Neural cell (in vitro differentiated cells): ENCODE data around the gene SLC39A2. TPM values are rescaled to one million over a fixed set of nuclear protein-coding genes. Genes with fewer than 3 reads are reported as not detected.

Experiments used
- H2AFZ ChIP-seq: fragments of 200-600, 300-800 bp; sonication (generic), shearing (Covaris generic); 2 replicates; pipeline ENCODE4 v1.6.0; 2014; ENCODE audit warnings: low read depth, mild to moderate bottlenecking, antibody characterized with exemption, low read length, moderate library complexity
- H3F3A ChIP-seq: fragments of 200-600 bp; shearing (Covaris generic); 2 replicates; pipeline ENCODE4 v1.6.1; 2016; ENCODE audit warnings: mild to moderate bottlenecking, moderate library complexity, mixed read lengths, antibody characterized with exemption, low read length; ENCODE audit not compliant: insufficient read depth, poor library complexity, severe bottlenecking
- H3K27ac ChIP-seq: fragments of 200-600, 300-800 bp; sonication (generic), shearing (Covaris generic); 2 replicates; pipeline ENCODE4 v1.5.1; 2014; ENCODE audit warnings: mild to moderate bottlenecking, low read length, moderate library complexity
- H3K27me3 ChIP-seq: fragments of 300-800, 200-600 bp; sonication (generic), shearing (Covaris generic); 2 replicates; pipeline ENCODE4 v1.6.0; 2014; ENCODE audit warnings: mild to moderate bottlenecking, low read depth, low read length, moderate library complexity; ENCODE audit not compliant: insufficient read depth
- H3K36me3 ChIP-seq: fragments of 300-800, 200-600 bp; sonication (generic), shearing (Covaris generic); 2 replicates; pipeline ENCODE4 v1.5.1; 2014; ENCODE audit warnings: mild to moderate bottlenecking, antibody characterized with exemption, low read length, moderate library complexity; ENCODE audit not compliant: insufficient read depth
- H3K4me2 ChIP-seq: fragments of 300-800, 200-600 bp; sonication (generic), shearing (Covaris generic); 2 replicates; pipeline ENCODE4 v1.6.0; 2014; ENCODE audit warnings: mild to moderate bottlenecking, low read length
- H3K4me3 ChIP-seq: fragments of 300-800, 200-600 bp; sonication (generic), shearing (Covaris generic); 2 replicates; pipeline ENCODE4 v1.5.1; 2014; ENCODE audit warnings: mild to moderate bottlenecking, low read length, moderate library complexity
- H3K79me2 ChIP-seq: fragments of 200-600 bp; shearing (Covaris generic); replicated peaks from 2 replicates; pipeline ENCODE4 v1.6.0; 2014; ENCODE audit warnings: mild to moderate bottlenecking, low read length, moderate library complexity; ENCODE audit not compliant: insufficient read depth
- H3K9ac ChIP-seq: fragments of 300-800, 200-600 bp; sonication (generic), shearing (Covaris generic); 2 replicates; pipeline ENCODE4 v1.6.1; 2016; ENCODE audit warnings: mild to moderate bottlenecking, low read length, mixed read lengths
- H3K9me2 ChIP-seq: fragments of 200-600 bp; shearing (Covaris generic); 2 replicates; pipeline ENCODE4 v1.6.1; 2016; ENCODE audit warnings: mild to moderate bottlenecking, low read length, mixed read lengths; ENCODE audit not compliant: insufficient read depth
- H3K9me3 ChIP-seq: fragments of 200-600, 300-800 bp; sonication (generic), shearing (Covaris generic); 2 replicates; pipeline ENCODE4 v1.6.1; 2016; ENCODE audit warnings: mild to moderate bottlenecking, mixed run types, low read length, moderate library complexity, mixed read lengths
- H4K20me1 ChIP-seq: fragments of 200-600 bp; shearing (Covaris generic); 2 replicates; pipeline ENCODE4 v1.6.1; 2016; ENCODE audit warnings: mild to moderate bottlenecking, mixed run types; ENCODE audit not compliant: insufficient read depth
- EP300 ChIP-seq: fragments of 450-650 bp; conservative IDR thresholded peaks from 2 replicates; pipeline ENCODE4 v1.6.1; 2014; ENCODE audit warnings: antibody characterized with exemption, mild to moderate bottlenecking, moderate library complexity; ENCODE audit not compliant: poor library complexity, severe bottlenecking
- EZH2 ChIP-seq: fragments of 200-600, 300-800 bp; shearing (Covaris generic), sonication (generic); IDR thresholded peaks from 2 replicates; pipeline ENCODE4 v1.6.1; 2014; ENCODE audit warnings: antibody characterized with exemption, low read length, borderline replicate concordance, mild to moderate bottlenecking; ENCODE audit not compliant: insufficient read depth, poor library complexity, severe bottlenecking
- MXI1 ChIP-seq: fragments of 450-650 bp; conservative IDR thresholded peaks from 2 replicates; pipeline ENCODE4 v1.6.1; 2014; ENCODE audit warnings: antibody characterized with exemption, mild to moderate bottlenecking; ENCODE audit not compliant: poor library complexity, severe bottlenecking
- POLR2AphosphoS5 ChIP-seq: IDR thresholded peaks from 2 replicates; pipeline ENCODE4 v1.6.1; 2012
- RAD21 ChIP-seq: fragments of 450-650 bp; conservative IDR thresholded peaks from 2 replicates; pipeline ENCODE4 v1.6.1; 2014; ENCODE audit warnings: antibody characterized with exemption, mild to moderate bottlenecking, moderate library complexity
- SMC3 ChIP-seq: fragments of 450-650 bp; conservative IDR thresholded peaks from 2 replicates; pipeline ENCODE4 v1.6.1; 2014; ENCODE audit warnings: antibody characterized with exemption, mild to moderate bottlenecking, moderate library complexity; ENCODE audit not compliant: poor library complexity
- TAF1 ChIP-seq: IDR thresholded peaks from 2 replicates; pipeline ENCODE4 v1.6.1; 2012; ENCODE audit warnings: low read depth
- polyA plus RNA-seq: library from polyadenylated mRNA; depleted of rRNA; stranded (reverse); fragments of >200 nt; gene quantifications from 2 replicates; pipeline ENCODE4 v1.2.3, GENCODE V29; 2014
- TF ChIP-seq, protein P1 (sequence below): fragments of 450-650 bp; IDR thresholded peaks from 2 replicates; pipeline ENCODE4 v1.5.1; 2014; ENCODE audit warnings: antibody characterized with exemption, mild to moderate bottlenecking, moderate library complexity; ENCODE audit not compliant: poor library complexity, severe bottlenecking
- TF ChIP-seq, protein P2 (sequence below): IDR thresholded peaks from 2 replicates; pipeline ENCODE4 v1.6.1; 2012; ENCODE audit warnings: borderline replicate concordance

The SLC39A2 gene
- polyA plus RNA-seq, 1 donor from 2014 or later, result not detected

DNA sequence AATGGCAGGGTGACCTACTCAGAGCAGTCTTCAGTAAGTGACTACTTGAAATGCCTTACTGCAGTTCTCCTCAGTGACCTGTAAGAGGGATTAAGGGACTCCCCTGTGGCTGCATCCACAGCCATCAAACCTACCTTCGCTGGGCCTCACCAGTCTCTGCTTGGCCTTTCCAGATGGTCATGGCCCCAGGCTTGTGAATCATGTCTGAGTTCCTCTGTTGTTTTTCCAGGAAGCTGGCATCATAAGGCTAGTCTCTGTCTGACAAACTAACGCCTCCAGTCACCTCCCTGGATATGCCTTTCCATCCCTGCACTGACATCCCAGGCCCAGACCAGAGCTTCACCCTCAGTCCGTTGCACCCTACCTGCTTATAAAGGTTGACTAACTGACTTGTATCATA lies 29.8 kb upstream of the SLC39A2 start:
- Histone ChIP-seq H3K27me3 (no peaks in the 10 kb centered on the region), H3K4me3 (no peak overlapping the region)
- TF ChIP-seq, protein P1, sequence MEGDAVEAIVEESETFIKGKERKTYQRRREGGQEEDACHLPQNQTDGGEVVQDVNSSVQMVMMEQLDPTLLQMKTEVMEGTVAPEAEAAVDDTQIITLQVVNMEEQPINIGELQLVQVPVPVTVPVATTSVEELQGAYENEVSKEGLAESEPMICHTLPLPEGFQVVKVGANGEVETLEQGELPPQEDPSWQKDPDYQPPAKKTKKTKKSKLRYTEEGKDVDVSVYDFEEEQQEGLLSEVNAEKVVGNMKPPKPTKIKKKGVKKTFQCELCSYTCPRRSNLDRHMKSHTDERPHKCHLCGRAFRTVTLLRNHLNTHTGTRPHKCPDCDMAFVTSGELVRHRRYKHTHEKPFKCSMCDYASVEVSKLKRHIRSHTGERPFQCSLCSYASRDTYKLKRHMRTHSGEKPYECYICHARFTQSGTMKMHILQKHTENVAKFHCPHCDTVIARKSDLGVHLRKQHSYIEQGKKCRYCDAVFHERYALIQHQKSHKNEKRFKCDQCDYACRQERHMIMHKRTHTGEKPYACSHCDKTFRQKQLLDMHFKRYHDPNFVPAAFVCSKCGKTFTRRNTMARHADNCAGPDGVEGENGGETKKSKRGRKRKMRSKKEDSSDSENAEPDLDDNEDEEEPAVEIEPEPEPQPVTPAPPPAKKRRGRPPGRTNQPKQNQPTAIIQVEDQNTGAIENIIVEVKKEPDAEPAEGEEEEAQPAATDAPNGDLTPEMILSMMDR, result no peak
- TF ChIP-seq, protein P2, sequence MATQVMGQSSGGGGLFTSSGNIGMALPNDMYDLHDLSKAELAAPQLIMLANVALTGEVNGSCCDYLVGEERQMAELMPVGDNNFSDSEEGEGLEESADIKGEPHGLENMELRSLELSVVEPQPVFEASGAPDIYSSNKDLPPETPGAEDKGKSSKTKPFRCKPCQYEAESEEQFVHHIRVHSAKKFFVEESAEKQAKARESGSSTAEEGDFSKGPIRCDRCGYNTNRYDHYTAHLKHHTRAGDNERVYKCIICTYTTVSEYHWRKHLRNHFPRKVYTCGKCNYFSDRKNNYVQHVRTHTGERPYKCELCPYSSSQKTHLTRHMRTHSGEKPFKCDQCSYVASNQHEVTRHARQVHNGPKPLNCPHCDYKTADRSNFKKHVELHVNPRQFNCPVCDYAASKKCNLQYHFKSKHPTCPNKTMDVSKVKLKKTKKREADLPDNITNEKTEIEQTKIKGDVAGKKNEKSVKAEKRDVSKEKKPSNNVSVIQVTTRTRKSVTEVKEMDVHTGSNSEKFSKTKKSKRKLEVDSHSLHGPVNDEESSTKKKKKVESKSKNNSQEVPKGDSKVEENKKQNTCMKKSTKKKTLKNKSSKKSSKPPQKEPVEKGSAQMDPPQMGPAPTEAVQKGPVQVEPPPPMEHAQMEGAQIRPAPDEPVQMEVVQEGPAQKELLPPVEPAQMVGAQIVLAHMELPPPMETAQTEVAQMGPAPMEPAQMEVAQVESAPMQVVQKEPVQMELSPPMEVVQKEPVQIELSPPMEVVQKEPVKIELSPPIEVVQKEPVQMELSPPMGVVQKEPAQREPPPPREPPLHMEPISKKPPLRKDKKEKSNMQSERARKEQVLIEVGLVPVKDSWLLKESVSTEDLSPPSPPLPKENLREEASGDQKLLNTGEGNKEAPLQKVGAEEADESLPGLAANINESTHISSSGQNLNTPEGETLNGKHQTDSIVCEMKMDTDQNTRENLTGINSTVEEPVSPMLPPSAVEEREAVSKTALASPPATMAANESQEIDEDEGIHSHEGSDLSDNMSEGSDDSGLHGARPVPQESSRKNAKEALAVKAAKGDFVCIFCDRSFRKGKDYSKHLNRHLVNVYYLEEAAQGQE, result no peak
- TF ChIP-seq TAF1 (no peak), RAD21 (no peak), POLR2AphosphoS5 (no peak), EZH2 (no peak), SMC3 (no peak), MXI1 (no peak), EP300 (no peak)

GRCh38 chr14:20970647-20970982 lies 28.5 kb upstream of the SLC39A2 start:
- peak overlapping the region; percentile 83 for H2AFZ ChIP-seq
- H3K27me3 ChIP-seq, result no peaks in the 10 kb centered on the region
- peak overlapping the region; percentile 61 for H3K4me2 ChIP-seq
- no peak overlapping the region for H3K27ac ChIP-seq
- H3K79me2 ChIP-seq, result no peaks in the 10 kb centered on the region
- TF ChIP-seq EZH2, result no peak
- TF ChIP-seq RAD21, result no peak
- no peak for TF ChIP-seq MXI1
- TF ChIP-seq, protein P2, result no peak
- no peak for TF ChIP-seq SMC3
- TF ChIP-seq, protein P1, result no peak
- no peak for TF ChIP-seq EP300
- no peak for TF ChIP-seq TAF1
- no peak for TF ChIP-seq POLR2AphosphoS5
- H3K9me2 ChIP-seq, result no peaks in the 10 kb centered on the region
- H3K9me3 ChIP-seq, result no peaks in the 10 kb centered on the region
- no peaks in the 10 kb centered on the region for H4K20me1 ChIP-seq
- no peaks in the 10 kb centered on the region for H3K36me3 ChIP-seq
- peak overlapping the region; percentile 66 for H3K9ac ChIP-seq
- no peaks in the 10 kb centered on the region for H3F3A ChIP-seq
- H3K4me3 ChIP-seq, result peak overlapping the region; percentile 87

More for the DNA sequence above, 29.8 kb upstream of the SLC39A2 start:
- no peaks in the 10 kb centered on the region for H3F3A ChIP-seq
- H3K9me3 ChIP-seq, result no peaks in the 10 kb centered on the region
- H3K9me2 ChIP-seq, result no peaks in the 10 kb centered on the region
- no peak overlapping the region for H3K27ac ChIP-seq
- H4K20me1 ChIP-seq, result no peaks in the 10 kb centered on the region
- H3K4me2 ChIP-seq, result no peak overlapping the region
- H3K9ac ChIP-seq, result no peak overlapping the region
- H2AFZ ChIP-seq, result no peak overlapping the region
- no peaks in the 10 kb centered on the region for H3K36me3 ChIP-seq
- H3K79me2 ChIP-seq, result no peaks in the 10 kb centered on the region
